Measurements from ENCODE around the gene VCL.

VCL gene

DNA sequence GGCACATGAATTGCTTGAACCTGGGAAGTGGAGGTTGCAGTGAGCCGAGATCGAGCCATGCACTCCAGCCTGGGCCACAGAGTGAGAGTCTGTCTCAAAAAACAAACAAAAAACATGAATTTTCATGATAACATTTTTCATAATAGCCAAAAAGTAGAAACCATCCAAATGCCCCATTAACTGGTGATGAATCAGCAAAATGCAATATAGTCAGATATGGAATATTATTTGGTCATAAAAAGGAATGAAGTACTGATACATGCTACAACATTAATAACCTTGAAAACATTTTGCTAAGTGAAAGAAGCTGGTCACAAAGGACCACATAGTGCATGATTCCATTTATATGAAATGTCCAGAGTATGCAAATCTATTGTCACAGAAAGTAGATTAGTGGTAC is 24.5 kb upstream of the VCL start:
- TF ChIP-seq NFIC (IDR thresholded peaks at IDR 0.05): no peak
- no peak for TF ChIP-seq EP300 (IDR thresholded peaks at IDR 0.05; ENCODE audit: borderline replicate concordance)
- no peak for TF ChIP-seq TAF1 (IDR thresholded peaks at IDR 0.05; ENCODE audit: low read depth)
- TF ChIP-seq TCF12 (IDR thresholded peaks at IDR 0.05; ENCODE audit: low read depth): no peak
- no peak for TF ChIP-seq RAD21 (IDR thresholded peaks at IDR 0.05; ENCODE audit: low read depth)
- TF ChIP-seq, protein P1, sequence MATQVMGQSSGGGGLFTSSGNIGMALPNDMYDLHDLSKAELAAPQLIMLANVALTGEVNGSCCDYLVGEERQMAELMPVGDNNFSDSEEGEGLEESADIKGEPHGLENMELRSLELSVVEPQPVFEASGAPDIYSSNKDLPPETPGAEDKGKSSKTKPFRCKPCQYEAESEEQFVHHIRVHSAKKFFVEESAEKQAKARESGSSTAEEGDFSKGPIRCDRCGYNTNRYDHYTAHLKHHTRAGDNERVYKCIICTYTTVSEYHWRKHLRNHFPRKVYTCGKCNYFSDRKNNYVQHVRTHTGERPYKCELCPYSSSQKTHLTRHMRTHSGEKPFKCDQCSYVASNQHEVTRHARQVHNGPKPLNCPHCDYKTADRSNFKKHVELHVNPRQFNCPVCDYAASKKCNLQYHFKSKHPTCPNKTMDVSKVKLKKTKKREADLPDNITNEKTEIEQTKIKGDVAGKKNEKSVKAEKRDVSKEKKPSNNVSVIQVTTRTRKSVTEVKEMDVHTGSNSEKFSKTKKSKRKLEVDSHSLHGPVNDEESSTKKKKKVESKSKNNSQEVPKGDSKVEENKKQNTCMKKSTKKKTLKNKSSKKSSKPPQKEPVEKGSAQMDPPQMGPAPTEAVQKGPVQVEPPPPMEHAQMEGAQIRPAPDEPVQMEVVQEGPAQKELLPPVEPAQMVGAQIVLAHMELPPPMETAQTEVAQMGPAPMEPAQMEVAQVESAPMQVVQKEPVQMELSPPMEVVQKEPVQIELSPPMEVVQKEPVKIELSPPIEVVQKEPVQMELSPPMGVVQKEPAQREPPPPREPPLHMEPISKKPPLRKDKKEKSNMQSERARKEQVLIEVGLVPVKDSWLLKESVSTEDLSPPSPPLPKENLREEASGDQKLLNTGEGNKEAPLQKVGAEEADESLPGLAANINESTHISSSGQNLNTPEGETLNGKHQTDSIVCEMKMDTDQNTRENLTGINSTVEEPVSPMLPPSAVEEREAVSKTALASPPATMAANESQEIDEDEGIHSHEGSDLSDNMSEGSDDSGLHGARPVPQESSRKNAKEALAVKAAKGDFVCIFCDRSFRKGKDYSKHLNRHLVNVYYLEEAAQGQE (IDR thresholded peaks at IDR 0.05; ENCODE audit: low read depth): no peak
- no peak for TF ChIP-seq YY1 (IDR thresholded peaks at IDR 0.05; ENCODE audit: low read depth)
- no peak for TF ChIP-seq CREB1 (IDR thresholded peaks at IDR 0.05; ENCODE audit: low read depth)

DNA sequence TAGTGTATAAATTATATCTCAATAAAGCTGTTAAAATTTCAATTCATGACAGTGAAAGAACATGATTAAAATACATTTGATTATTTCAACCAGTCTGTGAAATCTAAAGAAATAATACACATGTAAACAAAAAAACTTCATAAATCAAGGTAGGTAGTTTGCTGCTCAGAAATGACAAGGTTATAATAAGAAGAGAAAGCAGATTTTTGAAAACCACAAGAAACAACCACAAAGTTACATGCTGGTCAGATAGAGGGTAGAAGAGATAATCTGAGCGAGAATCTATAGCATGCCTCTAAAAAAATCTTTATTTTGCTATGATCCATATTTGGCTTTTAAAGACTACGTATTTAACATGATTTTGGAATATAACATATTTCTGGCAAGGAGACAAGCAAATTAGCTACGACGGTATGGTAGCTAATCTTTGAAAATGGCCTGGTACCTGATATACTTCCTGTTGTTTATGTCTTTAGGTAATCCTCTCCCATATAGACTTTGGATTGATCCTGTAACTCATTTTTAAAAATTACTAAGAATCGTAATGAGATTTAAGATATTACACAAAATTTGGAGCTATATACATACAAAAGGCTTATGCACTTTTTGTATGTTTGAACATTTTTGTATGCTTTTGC is 23.5 kb upstream of the VCL start:
- TF ChIP-seq TEAD4 (IDR thresholded peaks at IDR 0.05): no peak
- no peak for TF ChIP-seq FOXM1 (IDR thresholded peaks at IDR 0.05; ENCODE audit: borderline replicate concordance, low read depth)
- TF ChIP-seq RAD21 (IDR thresholded peaks at IDR 0.05; ENCODE audit: low read depth): no peak
- no peak for TF ChIP-seq EP300 (IDR thresholded peaks at IDR 0.05; ENCODE audit: borderline replicate concordance)
- TF ChIP-seq, protein P1 (IDR thresholded peaks at IDR 0.05; ENCODE audit: low read depth): no peak
- no peak for TF ChIP-seq TAF1 (IDR thresholded peaks at IDR 0.05; ENCODE audit: low read depth)
- TF ChIP-seq CREB1 (IDR thresholded peaks at IDR 0.05; ENCODE audit: low read depth): no peak
- TF ChIP-seq TCF12 (IDR thresholded peaks at IDR 0.05; ENCODE audit: low read depth): no peak
- TF ChIP-seq, protein P2, sequence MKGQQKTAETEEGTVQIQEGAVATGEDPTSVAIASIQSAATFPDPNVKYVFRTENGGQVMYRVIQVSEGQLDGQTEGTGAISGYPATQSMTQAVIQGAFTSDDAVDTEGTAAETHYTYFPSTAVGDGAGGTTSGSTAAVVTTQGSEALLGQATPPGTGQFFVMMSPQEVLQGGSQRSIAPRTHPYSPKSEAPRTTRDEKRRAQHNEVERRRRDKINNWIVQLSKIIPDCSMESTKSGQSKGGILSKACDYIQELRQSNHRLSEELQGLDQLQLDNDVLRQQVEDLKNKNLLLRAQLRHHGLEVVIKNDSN (IDR thresholded peaks at IDR 0.05): no peak
- TF ChIP-seq NFIC (IDR thresholded peaks at IDR 0.05): no peak
- TF ChIP-seq, protein P3, sequence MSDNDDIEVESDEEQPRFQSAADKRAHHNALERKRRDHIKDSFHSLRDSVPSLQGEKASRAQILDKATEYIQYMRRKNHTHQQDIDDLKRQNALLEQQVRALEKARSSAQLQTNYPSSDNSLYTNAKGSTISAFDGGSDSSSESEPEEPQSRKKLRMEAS (IDR thresholded peaks at IDR 0.05): no peak
- no peak for TF ChIP-seq CEBPB (IDR thresholded peaks at IDR 0.05)
- TF ChIP-seq EGR1 (IDR thresholded peaks at IDR 0.05): no peak
- no peak for TF ChIP-seq YY1 (IDR thresholded peaks at IDR 0.05; ENCODE audit: low read depth)
- no peak for TF ChIP-seq ZBTB7A (IDR thresholded peaks at IDR 0.05; ENCODE audit: low read depth)

DNA sequence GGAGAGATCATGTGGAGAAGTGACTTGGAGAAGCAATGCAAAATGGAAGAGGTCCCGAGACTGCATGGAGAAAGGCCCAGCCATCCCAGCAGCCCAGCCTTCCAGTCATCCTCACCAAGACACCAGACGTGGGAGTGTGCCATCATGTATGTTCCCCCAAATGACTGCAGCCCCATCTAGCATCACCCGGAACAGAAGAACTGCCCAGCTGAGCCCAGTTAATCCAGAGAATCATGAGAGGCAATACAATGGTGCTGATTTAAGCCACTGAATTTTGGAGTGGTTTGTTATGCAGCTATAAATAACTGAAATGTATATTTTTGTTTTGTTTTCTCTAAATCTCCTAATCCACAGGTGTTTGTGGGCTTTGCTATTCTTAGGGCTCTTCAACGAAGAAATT is 22.5 kb upstream of the VCL start:
- TF ChIP-seq CEBPB (IDR thresholded peaks at IDR 0.05) (no peak), EGR1 (IDR thresholded peaks at IDR 0.05) (no peak), EP300 (IDR thresholded peaks at IDR 0.05; ENCODE audit: borderline replicate concordance) (no peak), TEAD4 (IDR thresholded peaks at IDR 0.05) (no peak), YY1 (IDR thresholded peaks at IDR 0.05; ENCODE audit: low read depth) (no peak), FOXM1 (IDR thresholded peaks at IDR 0.05; ENCODE audit: borderline replicate concordance, low read depth) (no peak), TCF12 (IDR thresholded peaks at IDR 0.05; ENCODE audit: low read depth) (no peak), CREB1 (IDR thresholded peaks at IDR 0.05; ENCODE audit: low read depth) (no peak), ZBTB7A (IDR thresholded peaks at IDR 0.05; ENCODE audit: low read depth) (no peak)
- TF ChIP-seq, protein P2 (IDR thresholded peaks at IDR 0.05): no peak

DNA sequence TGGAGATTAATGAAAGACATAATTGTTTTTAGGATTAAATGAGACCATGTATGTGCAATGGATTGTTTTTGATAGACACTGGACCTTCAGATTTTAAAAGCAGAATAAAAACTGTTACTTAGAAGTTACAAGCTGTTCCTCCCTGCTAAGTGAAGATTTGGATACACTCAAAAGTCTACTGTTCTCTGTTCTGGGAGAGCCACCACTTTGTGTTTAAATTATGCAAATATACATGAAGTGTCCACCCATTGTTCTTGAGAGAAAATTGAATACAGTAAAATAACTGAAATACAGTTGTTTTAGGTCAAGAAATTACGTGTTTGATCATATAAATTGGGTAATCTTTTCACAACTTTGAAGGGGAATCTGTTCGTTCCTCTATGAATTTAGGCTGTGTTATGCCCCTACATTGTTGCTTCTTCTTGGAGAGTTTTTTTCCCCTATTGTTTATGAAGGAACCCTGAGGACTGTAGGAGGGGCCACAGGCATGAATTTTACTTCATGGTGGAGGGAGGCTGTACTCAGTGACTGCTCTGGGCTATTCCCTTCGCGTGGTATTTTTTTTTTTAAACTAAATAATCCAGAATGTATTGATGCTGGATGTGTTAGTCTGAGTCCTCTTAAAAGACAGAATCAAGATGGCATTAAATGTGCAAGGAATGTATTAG is 18.6 kb upstream of the VCL start:
- TF ChIP-seq YY1 (IDR thresholded peaks at IDR 0.05; ENCODE audit: low read depth): no peak
- TF ChIP-seq, protein P3 (IDR thresholded peaks at IDR 0.05): no peak
- no peak for TF ChIP-seq CEBPB (IDR thresholded peaks at IDR 0.05)
- no peak for TF ChIP-seq EP300 (IDR thresholded peaks at IDR 0.05; ENCODE audit: borderline replicate concordance)

DNA sequence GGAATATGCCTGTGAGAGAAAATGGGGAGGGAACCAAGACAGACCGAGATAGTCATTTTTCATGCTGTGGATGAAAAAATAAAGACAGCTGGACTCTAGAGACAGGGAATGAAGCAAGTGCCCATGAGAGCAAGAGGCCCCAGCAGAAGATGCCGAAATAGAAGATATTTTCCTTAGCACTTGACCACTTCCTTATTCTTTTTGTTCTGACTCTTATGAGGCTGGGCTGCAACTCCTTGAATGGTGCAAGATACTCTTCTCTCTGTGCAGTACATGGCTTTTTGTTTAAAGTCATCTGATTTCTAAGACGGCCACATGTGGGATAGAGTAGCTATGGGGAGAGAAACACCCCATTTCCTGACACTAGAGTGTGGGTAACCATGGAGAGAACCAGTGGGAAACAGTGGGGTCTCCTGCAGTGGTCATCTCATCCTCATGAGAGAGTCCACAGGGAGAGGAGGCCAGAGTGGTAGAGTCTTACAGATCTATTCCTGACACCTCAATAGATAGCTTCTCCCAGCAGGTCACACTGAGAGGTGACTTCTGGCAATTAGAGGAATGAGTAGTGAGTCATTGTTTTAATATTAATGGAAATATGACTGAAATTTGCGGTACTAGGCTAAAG is 18.0 kb upstream of the VCL start:
- TF ChIP-seq ZBTB7A (IDR thresholded peaks at IDR 0.05; ENCODE audit: low read depth): no peak
- no peak for TF ChIP-seq RAD21 (IDR thresholded peaks at IDR 0.05; ENCODE audit: low read depth)
- TF ChIP-seq, protein P2 (IDR thresholded peaks at IDR 0.05): no peak
- TF ChIP-seq YY1 (IDR thresholded peaks at IDR 0.05; ENCODE audit: low read depth): no peak
- TF ChIP-seq NFIC (IDR thresholded peaks at IDR 0.05): no peak
